DND-41 (cell line): ENCODE results near the gene FBXW7.

Experiments
- ATAC-seq: fragments of 200-7000 bp; cut with Tn5 transposase; 3 replicates; pipeline ENCODE4 v1.9.1; 2021; ENCODE audit warnings: low read depth; ENCODE audit not compliant: insufficient read depth
- DNase-seq: peaks from one replicate; pipeline ENCODE4 v3.0.0-alpha.2; 2020
- H2AFZ ChIP-seq: 2 replicates; pipeline ENCODE4 v1.6.0; 2012; ENCODE audit warnings: low read depth, low read length
- H3K27ac ChIP-seq: 2 replicates; pipeline ENCODE4 v1.5.1; 2012; ENCODE audit warnings: low read length, inconsistent platforms
- H3K27me3 ChIP-seq: fragments of 200-600 bp; sonication (generic); 2 replicates; pipeline ENCODE4 v1.6.0; 2012; ENCODE audit warnings: low read length, mild to moderate bottlenecking, inconsistent platforms; ENCODE audit not compliant: insufficient read depth, poor library complexity
- H3K36me3 ChIP-seq: 2 replicates; pipeline ENCODE4 v1.5.1; 2012; ENCODE audit warnings: low read length, inconsistent platforms; ENCODE audit not compliant: insufficient read depth
- H3K4me1 ChIP-seq: 2 replicates; pipeline ENCODE4 v1.5.1; 2012; ENCODE audit warnings: mild to moderate bottlenecking, low read length; ENCODE audit not compliant: insufficient read depth
- H3K4me2 ChIP-seq: 2 replicates; pipeline ENCODE4 v1.6.0; 2012; ENCODE audit warnings: mild to moderate bottlenecking, moderate library complexity, low read length, inconsistent platforms; ENCODE audit not compliant: insufficient read depth
- H3K4me3 ChIP-seq, 2 experiments: fragments of 200-600 bp in 1 of 2; shearing (Covaris generic) in 1 of 2; 2 replicates each; pipeline ENCODE4 v1.5.1; 2012 to 2016; ENCODE audit warnings: inconsistent platforms in 2 of 2, low read length in 2 of 2, mild to moderate bottlenecking in 2 of 2, low read depth in 1 of 2, moderate library complexity in 1 of 2
- H3K79me2 ChIP-seq: 2 replicates; pipeline ENCODE4 v1.6.0; 2012; ENCODE audit warnings: low read length, inconsistent platforms; ENCODE audit not compliant: insufficient read depth
- H3K9ac ChIP-seq: 2 replicates; pipeline ENCODE4 v1.6.0; 2012; ENCODE audit warnings: low read depth, mild to moderate bottlenecking, inconsistent platforms, low read length, moderate library complexity
- H3K9me3 ChIP-seq: 2 replicates; pipeline ENCODE4 v1.5.1; 2012; ENCODE audit warnings: low read length, moderate library complexity, mild to moderate bottlenecking, inconsistent platforms; ENCODE audit not compliant: insufficient read depth, severe bottlenecking
- H4K20me1 ChIP-seq: 2 replicates; pipeline ENCODE4 v1.6.0; 2012; ENCODE audit warnings: low read length; ENCODE audit not compliant: insufficient read depth
- EZH2 ChIP-seq: IDR thresholded peaks from 3 replicates; pipeline ENCODE4 v1.6.1; 2012; ENCODE audit warnings: borderline replicate concordance, low read depth, mild to moderate bottlenecking, moderate library complexity, low read length, inconsistent platforms; ENCODE audit not compliant: severe bottlenecking
- TF ChIP-seq, protein P1 (sequence below): IDR thresholded peaks from 2 replicates; pipeline ENCODE4 v1.5.1; 2012; ENCODE audit warnings: borderline replicate concordance, low read length, moderate library complexity, mild to moderate bottlenecking; ENCODE audit not compliant: poor library complexity, severe bottlenecking; ENCODE audit errors: extremely low read depth

FBXW7 gene

DNA sequence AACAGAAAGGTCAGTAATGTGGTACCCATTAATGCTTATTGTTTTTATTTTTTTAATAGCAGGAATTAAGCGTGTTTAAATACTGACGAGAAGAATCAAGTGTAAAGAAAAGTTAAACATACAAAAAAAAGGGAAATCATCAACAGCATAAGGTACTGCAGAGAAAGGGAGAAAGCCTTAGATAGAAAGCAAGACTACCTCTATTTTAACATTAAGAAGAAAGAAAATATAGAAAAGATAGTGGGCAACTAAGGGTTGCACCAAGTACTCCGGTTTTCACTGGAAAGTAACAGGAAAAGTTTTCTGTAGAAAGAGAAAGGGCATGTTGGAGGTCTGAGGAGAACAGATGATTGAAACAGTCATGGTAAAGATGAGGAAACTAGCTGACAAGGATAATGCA lies 41.9 kb downstream of the FBXW7 start:
- ATAC-seq = no peak
- no peak overlapping the region for H3K4me3 ChIP-seq
- H3K4me1 ChIP-seq = no peaks in the 10 kb centered on the region
- H3K9me3 ChIP-seq = no peaks in the 10 kb centered on the region
- H3K9ac ChIP-seq = no peak overlapping the region
- H3K4me2 ChIP-seq = no peak overlapping the region
- H3K27me3 ChIP-seq = no peaks in the 10 kb centered on the region
- H4K20me1 ChIP-seq = peaks cover 19% of the 10 kb centered on the region; the same call in 1 of the 2 replicates
- no peak overlapping the region for H2AFZ ChIP-seq
- no peaks in the 10 kb centered on the region for H3K36me3 ChIP-seq
- H3K27ac ChIP-seq = no peak overlapping the region
- H3K79me2 ChIP-seq = peaks cover 57% of the 10 kb centered on the region
- TF ChIP-seq, protein P1, sequence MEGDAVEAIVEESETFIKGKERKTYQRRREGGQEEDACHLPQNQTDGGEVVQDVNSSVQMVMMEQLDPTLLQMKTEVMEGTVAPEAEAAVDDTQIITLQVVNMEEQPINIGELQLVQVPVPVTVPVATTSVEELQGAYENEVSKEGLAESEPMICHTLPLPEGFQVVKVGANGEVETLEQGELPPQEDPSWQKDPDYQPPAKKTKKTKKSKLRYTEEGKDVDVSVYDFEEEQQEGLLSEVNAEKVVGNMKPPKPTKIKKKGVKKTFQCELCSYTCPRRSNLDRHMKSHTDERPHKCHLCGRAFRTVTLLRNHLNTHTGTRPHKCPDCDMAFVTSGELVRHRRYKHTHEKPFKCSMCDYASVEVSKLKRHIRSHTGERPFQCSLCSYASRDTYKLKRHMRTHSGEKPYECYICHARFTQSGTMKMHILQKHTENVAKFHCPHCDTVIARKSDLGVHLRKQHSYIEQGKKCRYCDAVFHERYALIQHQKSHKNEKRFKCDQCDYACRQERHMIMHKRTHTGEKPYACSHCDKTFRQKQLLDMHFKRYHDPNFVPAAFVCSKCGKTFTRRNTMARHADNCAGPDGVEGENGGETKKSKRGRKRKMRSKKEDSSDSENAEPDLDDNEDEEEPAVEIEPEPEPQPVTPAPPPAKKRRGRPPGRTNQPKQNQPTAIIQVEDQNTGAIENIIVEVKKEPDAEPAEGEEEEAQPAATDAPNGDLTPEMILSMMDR = no peak
- no peak for TF ChIP-seq EZH2
- no peak for DNase-seq

DNA sequence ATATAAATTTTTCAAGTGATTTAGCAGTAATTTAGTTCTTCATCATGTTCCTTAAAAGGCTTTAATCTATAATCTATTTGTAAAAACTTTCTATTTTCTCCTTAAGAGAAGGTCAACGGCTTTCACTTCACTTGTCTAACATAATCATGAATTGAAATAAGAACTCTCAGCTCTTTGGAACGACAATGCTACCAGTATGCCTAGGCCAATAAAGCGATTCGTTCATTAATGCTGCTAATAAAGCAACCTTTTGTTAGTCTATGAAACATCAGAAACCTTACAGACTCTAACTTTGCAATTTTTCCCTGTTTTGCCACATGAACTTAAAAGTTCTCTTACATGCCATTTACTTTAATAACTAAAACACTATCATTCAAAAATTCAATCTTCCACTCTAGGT lies 47.6 kb downstream of the FBXW7 start:
- H3K27me3 ChIP-seq = no peaks in the 10 kb centered on the region
- no peak overlapping the region for H3K9ac ChIP-seq
- DNase-seq = no peak
- peaks cover 17% of the 10 kb centered on the region; the same call in 1 of the 2 replicates for H4K20me1 ChIP-seq
- H3K9me3 ChIP-seq = no peaks in the 10 kb centered on the region
- H3K4me3 ChIP-seq = no peak overlapping the region
- ATAC-seq = no peak
- H3K79me2 ChIP-seq = peaks cover 46% of the 10 kb centered on the region
- no peak overlapping the region for H2AFZ ChIP-seq
- H3K36me3 ChIP-seq = no peaks in the 10 kb centered on the region
- no peak for TF ChIP-seq EZH2
- TF ChIP-seq, protein P1 = no peak
- H3K4me1 ChIP-seq = no peaks in the 10 kb centered on the region
- H3K4me2 ChIP-seq = no peak overlapping the region
- no peak overlapping the region for H3K27ac ChIP-seq

DNA sequence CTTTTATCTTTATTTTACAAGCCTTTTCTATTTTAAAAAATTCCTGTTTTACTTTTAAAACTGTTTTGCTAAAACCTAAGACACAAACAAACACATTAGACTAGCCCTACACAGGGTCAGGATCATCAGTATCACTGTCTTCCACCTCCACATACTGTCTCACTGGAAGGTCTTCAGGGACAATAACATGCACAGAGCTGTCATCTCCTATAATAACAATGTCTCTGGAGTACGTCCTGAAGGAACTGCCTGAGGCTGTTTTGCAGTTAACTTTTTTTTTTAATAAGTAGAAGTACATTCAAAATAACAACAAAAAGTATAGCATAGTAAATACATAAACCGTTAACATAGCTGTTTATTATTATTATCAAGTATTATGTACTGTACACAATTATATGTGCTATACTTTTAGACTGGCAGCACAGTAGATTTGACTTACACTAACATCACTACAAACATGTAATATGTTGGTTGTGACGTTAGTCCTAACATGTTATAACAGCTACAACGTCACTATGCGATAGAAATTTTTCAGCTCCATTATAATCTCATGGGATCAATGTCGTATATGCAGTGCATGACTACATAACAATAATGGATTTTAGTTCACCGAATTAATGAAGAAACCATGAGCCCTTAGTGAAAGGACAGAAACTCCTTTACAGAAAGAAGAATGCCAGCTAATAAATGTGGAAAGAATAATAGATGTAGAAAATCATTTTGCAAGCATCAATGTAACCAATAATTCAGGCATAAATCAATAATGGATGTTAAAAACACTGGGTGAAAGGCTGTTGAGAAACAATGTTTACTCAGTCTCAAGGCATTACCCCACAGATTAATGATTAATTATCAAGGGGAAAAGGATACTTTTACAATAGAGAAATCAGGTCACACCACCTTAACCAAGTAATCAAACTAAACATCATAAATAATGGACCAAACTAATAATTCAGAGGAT lies 49.2 kb downstream of the FBXW7 start:
- no peaks in the 10 kb centered on the region for H3K4me1 ChIP-seq
- peaks cover under 1% of the 10 kb centered on the region; the same call in 1 of the 2 replicates for H3K36me3 ChIP-seq
- no peaks in the 10 kb centered on the region for H3K9me3 ChIP-seq
- H3K4me3 ChIP-seq = no peak overlapping the region
- peaks cover 17% of the 10 kb centered on the region; the same call in 1 of the 2 replicates for H4K20me1 ChIP-seq
- H3K27ac ChIP-seq = no peak overlapping the region
- H3K79me2 ChIP-seq = peaks cover 49% of the 10 kb centered on the region
- H3K4me2 ChIP-seq = no peak overlapping the region
- H3K9ac ChIP-seq = no peak overlapping the region
- no peaks in the 10 kb centered on the region for H3K27me3 ChIP-seq
- ATAC-seq = no peak
- TF ChIP-seq, protein P1 = no peak
- TF ChIP-seq EZH2 = no peak
- no peak overlapping the region for H2AFZ ChIP-seq
- DNase-seq = no peak
